Prostate gland (tissue), 2 donors: ENCODE results near the gene ASPSCR1. TPM values are rescaled to one million over a fixed set of nuclear protein-coding genes. Genes with fewer than 3 reads are reported as not detected.

ENCODE experiments used
- DNase-seq: peaks from one replicate; pipeline ENCODE4 v3.0.0-alpha.2; 2019; ENCODE audit warnings: low spot score
- H3K27ac ChIP-seq, 2 donors: fragments of 200-600 bp; sonication (generic); 2 replicates each; pipeline ENCODE4 v1.5.1; 2017 to 2019
- H3K27me3 ChIP-seq: fragments of 200-600 bp; sonication (generic); replicated peaks from 2 replicates; pipeline ENCODE4 v1.5.1; 2019; ENCODE audit not compliant: insufficient read depth
- H3K36me3 ChIP-seq, 2 donors: fragments of 200-600 bp; sonication (generic); 1 replicate in 1 of 2; 2 replicates in 1 of 2; pipeline versions ENCODE4 v1.5.1 to v1.8.1; 2017 to 2019
- H3K4me1 ChIP-seq: fragments of 200-600 bp; sonication (generic); replicated peaks from 2 replicates; pipeline ENCODE4 v1.5.1; 2019
- H3K4me3 ChIP-seq, 2 donors: fragments of 200-600 bp; sonication (generic); 2 replicates each; pipeline ENCODE4 v1.5.1; 2017 to 2019
- H3K9me3 ChIP-seq: fragments of 200-600 bp; sonication (generic); 2 replicates; pipeline ENCODE4 v1.5.1; 2017
- CTCF ChIP-seq, 4 experiments: fragments of 200-600 bp in 2 of 4; fragments of 450-650 bp in 2 of 4; sonication (generic) in 2 of 4; IDR thresholded peaks; 1 replicate in 3 of 4; 2 replicates in 1 of 4; pipeline ENCODE4 v1.5.1; 2016 to 2019; ENCODE audit warnings: antibody characterized with exemption in 4 of 4, mild to moderate bottlenecking in 2 of 4, moderate library complexity in 2 of 4
- POLR2A ChIP-seq: fragments of 450-650 bp; IDR thresholded peaks from one replicate; pipeline ENCODE4 v1.6.1; 2016; ENCODE audit warnings: antibody characterized with exemption, mild to moderate bottlenecking
- POLR2AphosphoS5 ChIP-seq: sonication (generic); formaldehyde crosslinking; IDR thresholded peaks from one replicate; pipeline ENCODE4 v1.6.1; 2017; ENCODE audit warnings: antibody characterized with exemption
- WGBS: methylation state at CpG from one replicate; pipeline ENCODE4 v1.1.5; 2018; 5-methylcytosine and 5-hydroxymethylcytosine counted together
- intact Hi-C: fragments of 100-400 bp; cut with DNase I; formaldehyde crosslinking; loops from one replicate; pipeline ENCODE4 v1.14.2; 2022
- total RNA-seq, 2 donors: library from RNA; depleted of rRNA; stranded (reverse); fragments of >200 nt; gene quantifications; one replicate each; pipeline ENCODE4 v1.1.0, GENCODE V29; 2016

ASPSCR1 gene
- total RNA-seq, 2 donors from 2014 or later: 30.7 to 39.7 TPM

- TF ChIP-seq POLR2A (no peak), CTCF (IDR thresholded peaks at IDR 0.05) (no peak), POLR2AphosphoS5 (no peak)
- DNase-seq: no peak
- intact Hi-C loops: no loop called here
- no peak overlapping the region for H3K27ac ChIP-seq
- H3K4me3 ChIP-seq: no peak overlapping the region
- no peaks in the 10 kb centered on the region for H3K36me3 ChIP-seq
- H3K27me3 ChIP-seq: no peaks in the 10 kb centered on the region
- no peaks in the 10 kb centered on the region for H3K4me1 ChIP-seq
- WGBS: 82% methylated on average over 25 of the region's 26 CpGs
- no peaks in the 10 kb centered on the region for H3K9me3 ChIP-seq
These were observed 31.0 kb downstream of the ASPSCR1 start for GRCh38 chr17:82008258-82008940.

- Histone ChIP-seq H3K36me3 (no peaks in the 10 kb centered on the region), H3K4me3 (no peak overlapping the region), H3K4me1 (no peaks in the 10 kb centered on the region), H3K9me3 (no peaks in the 10 kb centered on the region), H3K27ac (no peak overlapping the region), H3K27me3 (no peaks in the 10 kb centered on the region)
- intact Hi-C loops: no loop called here
- TF ChIP-seq POLR2A (no peak), CTCF (IDR thresholded peaks at IDR 0.05) (no peak), POLR2AphosphoS5 (no peak)
- WGBS: 92% methylated on average over 27 of the region's 28 CpGs
- no peak for DNase-seq
These were observed 31.5 kb downstream of the ASPSCR1 start for GRCh38 chr17:82008941-82009405.

GRCh38 chr17:82009413-82009812 is 32.0 kb downstream of the ASPSCR1 start:
- TF ChIP-seq POLR2AphosphoS5 (no peak), POLR2A (no peak), CTCF (IDR thresholded peaks at IDR 0.05) (no peak)
- intact Hi-C loops: no loop called here
- Histone ChIP-seq H3K36me3 (no peaks in the 10 kb centered on the region), H3K4me3 (no peak overlapping the region), H3K27ac (no peak overlapping the region), H3K27me3 (no peaks in the 10 kb centered on the region), H3K4me1 (no peaks in the 10 kb centered on the region), H3K9me3 (no peaks in the 10 kb centered on the region)
- 82% methylated on average over 15 of the region's 15 CpGs for WGBS
- no peak for DNase-seq

- H3K4me3 ChIP-seq: no peak overlapping the region
- H3K9me3 ChIP-seq: no peaks in the 10 kb centered on the region
- TF ChIP-seq CTCF (IDR thresholded peaks at IDR 0.05) (no peak), POLR2AphosphoS5 (no peak), POLR2A (no peak)
- intact Hi-C loops: no loop called here
- H3K27me3 ChIP-seq: no peaks in the 10 kb centered on the region
- no peaks in the 10 kb centered on the region for H3K4me1 ChIP-seq
- no peaks in the 10 kb centered on the region for H3K36me3 ChIP-seq
- no peak overlapping the region for H3K27ac ChIP-seq
- no peak for DNase-seq
- WGBS: 89% methylated on average over 37 of the region's 39 CpGs
These were observed 33.4 kb downstream of the ASPSCR1 start for GRCh38 chr17:82010575-82011525.
